Upper lobe of left lung (tissue), 6 donors: ENCODE measurements around the gene SLC9A9. TPM values are rescaled to one million over a fixed set of nuclear protein-coding genes. Genes with fewer than 3 reads are reported as not detected.

Experiments
- ATAC-seq, 2 donors: fragments of 200-7000 bp; cut with Tn5 transposase; one replicate each; pipeline ENCODE4 v1.9.1; 2022; ENCODE audit warnings: mild to moderate bottlenecking in 2 of 2, moderate library complexity in 2 of 2; ENCODE audit not compliant: low FRiP score in 2 of 2
- DNase-seq, 2 donors: peaks; one replicate each; pipeline ENCODE4 v3.0.0-alpha.2; 2019 to 2020
- H3K27ac ChIP-seq, 4 donors: fragments of 200-600 bp; sonication (generic); one replicate each; pipeline ENCODE4 v1.5.1; 2016 to 2019
- H3K27me3 ChIP-seq, 4 donors: fragments of 200-600 bp; sonication (generic); one replicate each; pipeline ENCODE4 v1.5.1; 2017 to 2019
- H3K36me3 ChIP-seq, 4 donors: fragments of 200-600 bp; sonication (generic); one replicate each; pipeline ENCODE4 v1.5.1; 2016 to 2019
- H3K4me1 ChIP-seq, 4 donors: fragments of 200-600 bp; sonication (generic); one replicate each; pipeline ENCODE4 v1.5.1; 2018 to 2019
- H3K4me3 ChIP-seq, 4 donors: fragments of 200-600 bp; sonication (generic); one replicate each; pipeline ENCODE4 v1.5.1; 2017 to 2019; ENCODE audit warnings: mild to moderate bottlenecking in 2 of 4, moderate library complexity in 1 of 4
- H3K9me3 ChIP-seq, 4 donors: fragments of 200-600 bp; sonication (generic); one replicate each; pipeline ENCODE4 v1.5.1; 2018 to 2019
- CTCF ChIP-seq, 6 experiments: fragments of 450-650 bp in 4 of 6; fragments of 200-600 bp in 2 of 6; sonication (generic) in 2 of 6; IDR thresholded peaks; one replicate each; pipeline ENCODE4 v1.5.1; 2016 to 2019; ENCODE audit warnings: antibody characterized with exemption in 6 of 6
- EP300 ChIP-seq, 4 donors: sonication (generic); formaldehyde crosslinking; IDR thresholded peaks; one replicate each; pipeline ENCODE4 v1.5.1; 2017; ENCODE audit warnings: antibody characterized with exemption in 4 of 4, control low read depth in 2 of 4
- POLR2A ChIP-seq, 4 donors: fragments of 450-650 bp; IDR thresholded peaks; one replicate each; pipeline ENCODE4 v1.5.1; 2016 to 2017; ENCODE audit warnings: antibody characterized with exemption in 4 of 4, mild to moderate bottlenecking in 2 of 4
- POLR2AphosphoS5 ChIP-seq, 2 donors: sonication (generic); formaldehyde crosslinking; IDR thresholded peaks; one replicate each; pipeline ENCODE4 v1.5.1; 2017; ENCODE audit warnings: antibody characterized with exemption in 2 of 2
- WGBS, 2 donors: methylation state at CpG; one replicate each; pipeline ENCODE4 v1.1.5; 2017 to 2018; 5-methylcytosine and 5-hydroxymethylcytosine counted together
- total RNA-seq, 6 donors: library from RNA; depleted of rRNA in 4 of 6; stranded (reverse); fragments of >200 nt in 4 of 6; gene quantifications; one replicate each; pipeline versions ENCODE4 v1.1.0 to v1.2.1, GENCODE V29; 2016 to 2021
- donor health status: DM: no; HTN: no; CAD: no; lungs with moderate emphysema.
- donor health status: DM: no; HTN: yes; CAD: no; lungs with severe emphysema.

Gene SLC9A9
- total RNA-seq, 6 donors from 2014 or later = 4.2 to 20.4 (median 8.7) TPM

- no peak overlapping the region for H3K27ac ChIP-seq
- DNase-seq (no peak), ATAC-seq (no peak)
- H3K4me3 ChIP-seq = no peak overlapping the region
- no peaks in the 10 kb centered on the region for H3K36me3 ChIP-seq
- WGBS, 2 donors = 72 to 80% methylated on average over 2 of the region's 2 CpGs
- no peaks in the 10 kb centered on the region for H3K9me3 ChIP-seq
- no peaks in the 10 kb centered on the region for H3K27me3 ChIP-seq
- H3K4me1 ChIP-seq = no peaks in the 10 kb centered on the region
- no peak for TF ChIP-seq POLR2AphosphoS5 (IDR thresholded peaks at IDR 0.05)
Measured at GRCh38 chr3:143551761-143552160, 296.5 kb downstream of the SLC9A9 start.

- no peaks in the 10 kb centered on the region for H3K27me3 ChIP-seq
- TF ChIP-seq POLR2A (IDR thresholded peaks at IDR 0.05) (no peak), POLR2AphosphoS5 (IDR thresholded peaks at IDR 0.05) (no peak), CTCF (IDR thresholded peaks at IDR 0.05) (no peak), EP300 (IDR thresholded peaks at IDR 0.05) (no peak)
- H3K4me3 ChIP-seq = no peak overlapping the region
- no peak overlapping the region for H3K27ac ChIP-seq
- no peaks in the 10 kb centered on the region for H3K36me3 ChIP-seq
- WGBS, 2 donors = 74 to 85% methylated on average over 2 of the region's 2 CpGs
- no peaks in the 10 kb centered on the region for H3K9me3 ChIP-seq
- ATAC-seq (no peak), DNase-seq (no peak)
- no peaks in the 10 kb centered on the region for H3K4me1 ChIP-seq
Measured at GRCh38 chr3:143548861-143549497, 299.3 kb downstream of the SLC9A9 start.

GRCh38 chr3:143548393-143548792 is 299.9 kb downstream of the SLC9A9 start:
- ATAC-seq (no peak), DNase-seq (no peak)
- TF ChIP-seq POLR2AphosphoS5 (IDR thresholded peaks at IDR 0.05) (no peak), POLR2A (IDR thresholded peaks at IDR 0.05) (no peak), CTCF (IDR thresholded peaks at IDR 0.05) (no peak), EP300 (IDR thresholded peaks at IDR 0.05) (no peak)
- Histone ChIP-seq H3K9me3 (no peaks in the 10 kb centered on the region), H3K27me3 (no peaks in the 10 kb centered on the region), H3K27ac (no peak overlapping the region), H3K4me3 (no peak overlapping the region), H3K4me1 (no peaks in the 10 kb centered on the region), H3K36me3 (no peaks in the 10 kb centered on the region)
- 93 to 97% methylated on average over 3 of the region's 3 CpGs for WGBS, 2 donors

- 64 to 73% methylated on average over 2 of the region's 2 CpGs for WGBS, 2 donors
- Histone ChIP-seq H3K9me3 (no peaks in the 10 kb centered on the region), H3K27ac (peak overlapping the region in 1 of 4 donors; percentile 25), H3K36me3 (no peaks in the 10 kb centered on the region), H3K27me3 (no peaks in the 10 kb centered on the region), H3K4me1 (peaks cover 0 to 4% (median 0%) of the 10 kb centered on the region in 4 donors), H3K4me3 (no peak overlapping the region)
- TF ChIP-seq POLR2A (IDR thresholded peaks at IDR 0.05) (no peak), EP300 (IDR thresholded peaks at IDR 0.05) (no peak), POLR2AphosphoS5 (IDR thresholded peaks at IDR 0.05) (no peak), CTCF (IDR thresholded peaks at IDR 0.05) (no peak)
- peak in 1 of 2 donors; percentile 88 for ATAC-seq
- DNase-seq = no peak
Measured at GRCh38 chr3:143538577-143538981, 309.7 kb downstream of the SLC9A9 start.

- no peaks in the 10 kb centered on the region for H3K36me3 ChIP-seq
- ATAC-seq (peak in 1 of 2 donors; percentile 7), DNase-seq (no peak)
- no peaks in the 10 kb centered on the region for H3K27me3 ChIP-seq
- no peak overlapping the region for H3K4me3 ChIP-seq
- WGBS, 2 donors = 82 to 91% methylated on average over 1 of the region's 1 CpG
- TF ChIP-seq POLR2AphosphoS5 (IDR thresholded peaks at IDR 0.05) (no peak), EP300 (IDR thresholded peaks at IDR 0.05) (no peak), POLR2A (IDR thresholded peaks at IDR 0.05) (no peak), CTCF (IDR thresholded peaks at IDR 0.05) (no peak)
- no peaks in the 10 kb centered on the region for H3K9me3 ChIP-seq
- peaks cover 0 to 4% (median 0%) of the 10 kb centered on the region in 4 donors for H3K4me1 ChIP-seq
- H3K27ac ChIP-seq = peak overlapping the region in 1 of 4 donors; percentile 25
Measured at GRCh38 chr3:143538061-143538460, 310.2 kb downstream of the SLC9A9 start.
